CD4-positive, alpha-beta T cell (primary cell): ENCODE data around the gene ATXN3L. TPM values are rescaled to one million over a fixed set of nuclear protein-coding genes. Genes with fewer than 3 reads are reported as not detected.

ENCODE experiments used
- ATAC-seq: fragments of 200-7000 bp; cut with Tn5 transposase; one replicate; pipeline ENCODE4 v1.10.0; 2022; ENCODE audit warnings: mild to moderate bottlenecking; ENCODE audit not compliant: poor library complexity
- CTCF ChIA-PET: fragments of 350-600 bp; sonication (Branson Sonifier 250); formaldehyde crosslinking; loops from one replicate; lab custom pipeline; 2021; ENCODE audit warnings: antibody characterized with exemption, inconsistent platforms; lab: Charles Lee
- POLR2A ChIA-PET: fragments of 350-600 bp; sonication (Branson Sonifier 250); formaldehyde crosslinking; loops from one replicate; lab custom pipeline; 2021; ENCODE audit warnings: antibody characterized with exemption, inconsistent platforms; lab: Charles Lee
- DNase-seq, 14 experiments: peaks; one replicate each; pipeline ENCODE4 v3.0.0-alpha.2; 2013 to 2020; ENCODE audit warnings: mixed read lengths in 2 of 14
- H3K27ac ChIP-seq, 2 donors: one replicate each; pipeline versions ENCODE4 v1.5.1 to v1.7.0; 2013; ENCODE audit warnings: low read length in 2 of 2, low read depth in 1 of 2, mild to moderate bottlenecking in 1 of 2
- H3K27me3 ChIP-seq, 2 experiments: 1 replicate in 1 of 2; 2 replicates in 1 of 2; pipeline versions ENCODE4 v1.6.1 to v1.7.0; 2013; ENCODE audit warnings: low read length in 2 of 2, control low read depth in 1 of 2, mild to moderate bottlenecking in 1 of 2, moderate library complexity in 1 of 2; ENCODE audit not compliant: insufficient read depth in 2 of 2, control insufficient read depth in 1 of 2
- H3K36me3 ChIP-seq: one replicate; pipeline ENCODE4 v1.6.1; 2013; ENCODE audit warnings: low read length, control low read depth; ENCODE audit not compliant: insufficient read depth
- H3K4me1 ChIP-seq: one replicate; pipeline ENCODE4 v1.6.1; 2013; ENCODE audit warnings: low read length, control low read depth; ENCODE audit not compliant: insufficient read depth
- H3K4me3 ChIP-seq: one replicate; pipeline ENCODE4 v1.5.1; 2013; ENCODE audit warnings: mild to moderate bottlenecking, low read length, moderate library complexity
- H3K9me3 ChIP-seq, 2 experiments: 1 replicate in 1 of 2; 2 replicates in 1 of 2; pipeline versions ENCODE4 v1.6.1 to v1.7.0; 2013; ENCODE audit warnings: low read length in 2 of 2, mild to moderate bottlenecking in 2 of 2, control low read depth in 1 of 2, moderate library complexity in 1 of 2; ENCODE audit not compliant: control insufficient read depth in 1 of 2, insufficient read depth in 1 of 2
- H3K27ac Mint-ChIP-seq: one replicate; pipeline ENCODE4 v1.8.0; 2020; ENCODE audit warnings: mixed read lengths
- H3K27me3 Mint-ChIP-seq: one replicate; pipeline ENCODE4 v1.8.0; 2021; ENCODE audit warnings: mixed read lengths
- H3K36me3 Mint-ChIP-seq: one replicate; pipeline ENCODE4 v1.8.0; 2021; ENCODE audit warnings: low read depth, mixed read lengths
- H3K4me1 Mint-ChIP-seq: one replicate; pipeline ENCODE4 v1.8.0; 2021; ENCODE audit warnings: low read depth, mixed read lengths
- H3K4me3 Mint-ChIP-seq: one replicate; pipeline ENCODE4 v1.8.0; 2020; ENCODE audit warnings: mild to moderate bottlenecking, mixed read lengths
- H3K9me3 Mint-ChIP-seq: one replicate; pipeline ENCODE4 v1.8.0; 2020; ENCODE audit warnings: mixed read lengths
- CTCF ChIP-seq: fragments of 200-600 bp; IDR thresholded peaks from one replicate; pipeline ENCODE4 v1.8.0; 2022; ENCODE audit warnings: antibody characterized with exemption, mild to moderate bottlenecking
- intact Hi-C, 2 experiments: fragments of 100-400 bp; cut with DNase I in 1 of 2; cut with micrococcal nuclease in 1 of 2; formaldehyde crosslinking; loops; one replicate each; pipeline versions ENCODE4 v1.15.1 to v1.9.0; 2023 to 2025; cut with DNase I, micrococcal nuclease
- total RNA-seq, 174 experiments: library from RNA in 2 of 174; stranded (reverse) in 2 of 174; gene quantifications; one replicate each; pipeline ENCODE4 v1.2.3 and lab custom pipeline; 2021 to 2026

Gene ATXN3L
- total RNA-seq, 2 experiments from 2014 or later: not detected

- Mint-ChIP-seq H3K4me1 (no peaks in the 10 kb centered on the region), H3K4me3 (no peak overlapping the region), H3K27me3 (no peaks in the 10 kb centered on the region), H3K36me3 (no peaks in the 10 kb centered on the region), H3K27ac (no peak overlapping the region), H3K9me3 (no peaks in the 10 kb centered on the region)
- DNase-seq (no peak), ATAC-seq (no peak)
- no peaks in the 10 kb centered on the region for H3K36me3 ChIP-seq
- CTCF ChIA-PET: interaction anchor here (0.6 kb wide), 1 partner anchor 338 kb away, joined by 4 read pairs; no protein-coding TSS in a partner anchor
- intact Hi-C loops: no loop called here
- POLR2A ChIA-PET: no interaction called here
- no peak for TF ChIP-seq CTCF
- H3K27me3 ChIP-seq: no peaks in the 10 kb centered on the region
- H3K4me3 ChIP-seq: no peak overlapping the region
- no peaks in the 10 kb centered on the region for H3K4me1 ChIP-seq
- no peak overlapping the region for H3K27ac ChIP-seq
- no peaks in the 10 kb centered on the region for H3K9me3 ChIP-seq
These were observed 10.2 kb downstream of the ATXN3L start for GRCh38 chrX:13309631-13310030.

- Mint-ChIP-seq H3K4me1 (peaks cover 6% of the 10 kb centered on the region), H3K36me3 (no peaks in the 10 kb centered on the region), H3K27me3 (no peaks in the 10 kb centered on the region), H3K27ac (no peak overlapping the region), H3K4me3 (no peak overlapping the region), H3K9me3 (no peaks in the 10 kb centered on the region)
- H3K36me3 ChIP-seq: no peaks in the 10 kb centered on the region
- no peaks in the 10 kb centered on the region for H3K9me3 ChIP-seq
- ChIA-PET CTCF (no interaction called here), POLR2A (no interaction called here)
- H3K27ac ChIP-seq: no peak overlapping the region
- ATAC-seq (no peak), DNase-seq (no peak)
- no peaks in the 10 kb centered on the region for H3K27me3 ChIP-seq
- no peak for TF ChIP-seq CTCF
- intact Hi-C loops: no loop called here
- no peaks in the 10 kb centered on the region for H3K4me1 ChIP-seq
- H3K4me3 ChIP-seq: no peak overlapping the region
These were observed 12.8 kb downstream of the ATXN3L start for GRCh38 chrX:13307041-13307440.

- H3K9me3 ChIP-seq: no peaks in the 10 kb centered on the region
- ChIA-PET CTCF (no interaction called here), POLR2A (interaction anchor here (0.7 kb wide), 1 partner anchor 380 kb away, joined by 3 read pairs; no protein-coding TSS in a partner anchor)
- H3K4me3 ChIP-seq: no peak overlapping the region
- Mint-ChIP-seq H3K27ac (no peak overlapping the region), H3K4me3 (no peak overlapping the region), H3K36me3 (no peaks in the 10 kb centered on the region), H3K27me3 (no peaks in the 10 kb centered on the region), H3K4me1 (peaks cover 12% of the 10 kb centered on the region), H3K9me3 (no peaks in the 10 kb centered on the region)
- H3K36me3 ChIP-seq: no peaks in the 10 kb centered on the region
- TF ChIP-seq CTCF: no peak
- no peaks in the 10 kb centered on the region for H3K27me3 ChIP-seq
- H3K4me1 ChIP-seq: no peaks in the 10 kb centered on the region
- intact Hi-C loops: no loop called here
- ATAC-seq: no peak
- DNase-seq: peak in 3 of 14 experiments; percentile 0 to 9 (median 1)
- no peak overlapping the region for H3K27ac ChIP-seq
These were observed 14.7 kb downstream of the ATXN3L start for GRCh38 chrX:13305108-13305507.
